ENCODE results near the gene POTEC.

DNA sequence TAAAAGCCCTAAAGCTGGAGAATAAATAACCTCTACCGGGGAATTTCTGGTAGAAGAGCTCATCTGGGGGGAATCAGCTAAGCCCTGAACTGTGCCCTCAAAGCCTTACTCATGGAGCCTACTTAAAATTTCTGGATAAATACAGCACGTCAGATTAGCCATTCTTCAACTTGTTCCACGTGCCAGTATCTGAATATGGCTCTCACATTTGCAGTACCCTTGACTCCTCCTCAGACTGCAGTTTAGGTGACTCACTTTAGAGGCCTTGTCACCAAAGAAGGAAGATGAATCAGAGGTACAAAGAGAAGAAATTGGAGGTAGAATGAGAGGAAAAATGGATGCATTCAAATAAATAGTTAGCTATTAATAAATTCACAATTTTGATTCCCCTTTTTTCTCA, 34.6 kb upstream of the POTEC start:
- no peak for TF ChIP-seq EZH2 (IDR thresholded peaks at IDR 0.05; ENCODE audit: low read length)
- TF ChIP-seq, protein P1, sequence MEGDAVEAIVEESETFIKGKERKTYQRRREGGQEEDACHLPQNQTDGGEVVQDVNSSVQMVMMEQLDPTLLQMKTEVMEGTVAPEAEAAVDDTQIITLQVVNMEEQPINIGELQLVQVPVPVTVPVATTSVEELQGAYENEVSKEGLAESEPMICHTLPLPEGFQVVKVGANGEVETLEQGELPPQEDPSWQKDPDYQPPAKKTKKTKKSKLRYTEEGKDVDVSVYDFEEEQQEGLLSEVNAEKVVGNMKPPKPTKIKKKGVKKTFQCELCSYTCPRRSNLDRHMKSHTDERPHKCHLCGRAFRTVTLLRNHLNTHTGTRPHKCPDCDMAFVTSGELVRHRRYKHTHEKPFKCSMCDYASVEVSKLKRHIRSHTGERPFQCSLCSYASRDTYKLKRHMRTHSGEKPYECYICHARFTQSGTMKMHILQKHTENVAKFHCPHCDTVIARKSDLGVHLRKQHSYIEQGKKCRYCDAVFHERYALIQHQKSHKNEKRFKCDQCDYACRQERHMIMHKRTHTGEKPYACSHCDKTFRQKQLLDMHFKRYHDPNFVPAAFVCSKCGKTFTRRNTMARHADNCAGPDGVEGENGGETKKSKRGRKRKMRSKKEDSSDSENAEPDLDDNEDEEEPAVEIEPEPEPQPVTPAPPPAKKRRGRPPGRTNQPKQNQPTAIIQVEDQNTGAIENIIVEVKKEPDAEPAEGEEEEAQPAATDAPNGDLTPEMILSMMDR (optimal IDR thresholded peaks at IDR 0.05 in 1 of 3, IDR thresholded peaks at IDR 0.05 in 1 of 3, conservative IDR thresholded peaks at IDR 0.05 in 1 of 3; ENCODE audit: extremely low read depth in 1 of 3, insufficient read depth in 2 of 3, low read length in 3 of 3), result no peak

Data from keratinocyte (primary cell).